Erythroblast (primary cell): ENCODE results near the gene KIAA1614.
"Not testable (repeated sequence)": the region's sequence is repeated elsewhere in the genome, so short reads cannot be mapped to it uniquely, and the experiment has no call there.

ENCODE experiments used
- DNase-seq, 2 experiments: peaks; one replicate each; lab custom pipeline; 2025; lab: John Stamatoyannopoulos, UW
- GATA1 ChIP-seq: IDR thresholded peaks from 2 replicates; pipeline ENCODE4 v1.6.1; 2011; ENCODE audit warnings: low read depth, mild to moderate bottlenecking, control low read depth, low read length, moderate library complexity
- POLR2A ChIP-seq: IDR thresholded peaks from 2 replicates; pipeline ENCODE4 v1.6.1; 2011; ENCODE audit warnings: mild to moderate bottlenecking, low read length

KIAA1614 gene

GRCh38 chr1:180956028-180956640 is 43.4 kb downstream of the KIAA1614 start:
- no peak for TF ChIP-seq GATA1
- TF ChIP-seq POLR2A: no peak
- DNase-seq: no peak

- DNase-seq: not testable (repeated sequence)
These were observed 46.9 kb downstream of the KIAA1614 start for GRCh38 chr1:180959620-180960019.

- DNase-seq: no peak
- no peak for TF ChIP-seq POLR2A
- no peak for TF ChIP-seq GATA1
These were observed 48.9 kb downstream of the KIAA1614 start for GRCh38 chr1:180961622-180962021.

GRCh38 chr1:180962178-180962577 is 49.5 kb downstream of the KIAA1614 start:
- DNase-seq: no peak
- TF ChIP-seq GATA1 (no peak), POLR2A (no peak)

GRCh38 chr1:180964056-180964455 is 51.4 kb downstream of the KIAA1614 start:
- TF ChIP-seq POLR2A: no peak
- TF ChIP-seq GATA1: no peak
- DNase-seq: no peak

- DNase-seq: no peak
- TF ChIP-seq POLR2A: no peak
- no peak for TF ChIP-seq GATA1
These were observed 51.9 kb downstream of the KIAA1614 start for GRCh38 chr1:180964595-180964994.

- no peak for TF ChIP-seq GATA1
- no peak for TF ChIP-seq POLR2A
- DNase-seq: no peak
These were observed 53.6 kb downstream of the KIAA1614 start for GRCh38 chr1:180966312-180966711.

GRCh38 chr1:180966744-180967536 is 54.2 kb downstream of the KIAA1614 start:
- no peak for DNase-seq
- TF ChIP-seq POLR2A (no peak), GATA1 (no peak)

GRCh38 chr1:180967558-180967957 is 54.9 kb downstream of the KIAA1614 start:
- no peak for DNase-seq
- TF ChIP-seq POLR2A: no peak
- TF ChIP-seq GATA1: no peak

GRCh38 chr1:180968834-180969233 is 56.1 kb downstream of the KIAA1614 start:
- DNase-seq: not testable (repeated sequence)

- DNase-seq: no peak
These were observed 56.7 kb downstream of the KIAA1614 start for GRCh38 chr1:180969434-180969833.

GRCh38 chr1:180970333-180971079 is 57.8 kb downstream of the KIAA1614 start:
- DNase-seq: no peak
- TF ChIP-seq GATA1 (no peak), POLR2A (no peak)

More at GRCh38 chr1:180969434-180969833, 56.7 kb downstream of the KIAA1614 start:
- TF ChIP-seq POLR2A (no peak), GATA1 (no peak)

- no peak for TF ChIP-seq POLR2A
- TF ChIP-seq GATA1: no peak
These were observed 58.7 kb downstream of the KIAA1614 start for GRCh38 chr1:180971273-180971997.

GRCh38 chr1:180973369-180973768 is 60.7 kb downstream of the KIAA1614 start:
- TF ChIP-seq GATA1 (no peak), POLR2A (no peak)
- no peak for DNase-seq

More at GRCh38 chr1:180971273-180971997, 58.7 kb downstream of the KIAA1614 start:
- no peak for DNase-seq
